ENCODE results near the gene GLIS2. TPM values are rescaled to one million over a fixed set of nuclear protein-coding genes. Genes with fewer than 3 reads are reported as not detected.

The GLIS2 gene
- total and polyA plus RNA-seq, 2 of the 4 experiments (the other 2 are of a cell fraction) = 0.36 to 8.4 TPM

DNA sequence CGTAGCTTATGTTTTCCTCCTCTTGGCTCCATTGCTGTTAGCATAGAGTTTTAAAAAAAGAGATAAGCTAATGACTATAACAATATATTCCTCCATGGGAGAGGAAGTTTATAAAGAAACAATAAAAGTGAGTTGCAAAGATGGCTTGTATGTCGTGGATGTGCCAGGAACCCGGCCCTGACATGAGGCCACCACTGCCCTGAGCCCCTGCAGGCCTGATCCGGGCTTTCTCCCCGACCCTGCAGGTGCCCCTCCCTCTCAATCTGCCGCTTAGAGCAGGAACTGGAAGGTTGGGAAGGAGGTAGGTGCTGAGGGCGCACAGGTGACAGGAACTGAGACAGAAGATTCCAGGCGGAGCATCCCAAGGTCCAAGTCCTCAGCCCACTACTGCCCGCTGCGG, 23.6 kb downstream of the GLIS2 start:
- in situ Hi-C loops (cut with MboI; ENCODE audit: low sequenced_read_pairs) = loop anchor here (10.0 kb wide), 1 partner anchor 355 kb away; no protein-coding TSS in a partner anchor
- no peak overlapping the region for H3K23ac ChIP-seq (ENCODE audit: low read depth, low read length)
- peak overlapping the region; percentile 39 for H2AFZ ChIP-seq (replicated peaks; ENCODE audit: low read length, poor library complexity)
- peak overlapping the region; percentile 8 for H2BK5ac ChIP-seq (ENCODE audit: low read depth, low read length, poor library complexity, severe bottlenecking)
- H4K20me1 ChIP-seq (ENCODE audit: insufficient read depth, low read length) = peaks cover 52% of the 10 kb centered on the region
- 0 out of 2 replicates have a peak overlapping the region, but pooled peaks have one; percentile 10 for H3K9ac ChIP-seq (ENCODE audit: low read depth, low read length)
- ChIA-PET CTCF (no interaction called here), POLR2A (ENCODE audit: unreplicated experiment) (no interaction called here)
- peaks cover 28 to 65% of the 10 kb centered on the region in 2 experiments for H3K79me1 ChIP-seq (ENCODE audit: low read depth in 1 of 2, low read length in 2 of 2)
- no peak overlapping the region for H3K14ac ChIP-seq (replicated peaks; ENCODE audit: low read depth, low read length)
- WGBS, 2 experiments (ENCODE audit: extremely low coverage in 2 of 2, insufficient read length in 1 of 2) = no CpG with 5 or more reads among the region's 10 CpGs
- peaks cover 6% of the 10 kb centered on the region; the same call in 1 of the 2 replicates for H3K9me1 ChIP-seq (ENCODE audit: insufficient read depth, low read length)
- H3K56ac ChIP-seq (ENCODE audit: extremely low read depth, insufficient read depth, low read length) = no peak overlapping the region
- H3K27ac ChIP-seq (ENCODE audit: insufficient read depth, low read length) = no peak overlapping the region
- H4K8ac ChIP-seq (ENCODE audit: low read depth in 2 of 2, low read length in 2 of 2) = no peak overlapping the region
- no peak overlapping the region for H2BK20ac ChIP-seq (ENCODE audit: low read depth, low read length)
- no peaks in the 10 kb centered on the region for H3K9me3 ChIP-seq (ENCODE audit: control insufficient read depth, insufficient read depth, low read length)
- H2AK9ac ChIP-seq (replicated peaks; ENCODE audit: low read depth, low read length, poor library complexity) = peak overlapping the region; percentile 89
- no peak overlapping the region for H3K18ac ChIP-seq (ENCODE audit: low read depth, low read length)
- 0 out of 2 replicates have a peak overlapping the region, but pooled peaks have one; percentile 26 for H4K5ac ChIP-seq (ENCODE audit: low read depth, low read length)
- H3K4me2 ChIP-seq (ENCODE audit: low read depth, low read length) = no peak overlapping the region
- no peak for ATAC-seq (ENCODE audit: low read depth)
- no peak overlapping the region for H3K4ac ChIP-seq (ENCODE audit: low read depth, low read length)
- H3K27me3 ChIP-seq (ENCODE audit: control insufficient read depth, insufficient read depth, low read length) = no peaks in the 10 kb centered on the region
- H3K4me1 ChIP-seq (ENCODE audit: control insufficient read depth, insufficient read depth, low read length) = peaks cover 7% of the 10 kb centered on the region; the same call in 1 of the 2 replicates
- H2BK120ac ChIP-seq (ENCODE audit: low read depth, low read length) = no peak overlapping the region
- TF ChIP-seq POLR2A (IDR thresholded peaks at IDR 0.05; ENCODE audit: low read depth, low read length) (no peak), RCOR1 (IDR thresholded peaks at IDR 0.05; ENCODE audit: insufficient replicate concordance, low read length) (no peak), MAZ (IDR thresholded peaks at IDR 0.05; ENCODE audit: borderline replicate concordance, low read depth, low read length) (no peak), RAD21 (IDR thresholded peaks at IDR 0.05; ENCODE audit: low read length) (no peak), MAFK (IDR thresholded peaks at IDR 0.05; ENCODE audit: low read depth, low read length) (no peak), SMC3 (IDR thresholded peaks at IDR 0.05; ENCODE audit: low read depth, low read length) (no peak), CHD1 (IDR thresholded peaks at IDR 0.05; ENCODE audit: low read depth, low read length) (no peak), MXI1 (IDR thresholded peaks at IDR 0.05; ENCODE audit: borderline replicate concordance, low read depth, low read length) (no peak)
- TF ChIP-seq, protein P1, sequence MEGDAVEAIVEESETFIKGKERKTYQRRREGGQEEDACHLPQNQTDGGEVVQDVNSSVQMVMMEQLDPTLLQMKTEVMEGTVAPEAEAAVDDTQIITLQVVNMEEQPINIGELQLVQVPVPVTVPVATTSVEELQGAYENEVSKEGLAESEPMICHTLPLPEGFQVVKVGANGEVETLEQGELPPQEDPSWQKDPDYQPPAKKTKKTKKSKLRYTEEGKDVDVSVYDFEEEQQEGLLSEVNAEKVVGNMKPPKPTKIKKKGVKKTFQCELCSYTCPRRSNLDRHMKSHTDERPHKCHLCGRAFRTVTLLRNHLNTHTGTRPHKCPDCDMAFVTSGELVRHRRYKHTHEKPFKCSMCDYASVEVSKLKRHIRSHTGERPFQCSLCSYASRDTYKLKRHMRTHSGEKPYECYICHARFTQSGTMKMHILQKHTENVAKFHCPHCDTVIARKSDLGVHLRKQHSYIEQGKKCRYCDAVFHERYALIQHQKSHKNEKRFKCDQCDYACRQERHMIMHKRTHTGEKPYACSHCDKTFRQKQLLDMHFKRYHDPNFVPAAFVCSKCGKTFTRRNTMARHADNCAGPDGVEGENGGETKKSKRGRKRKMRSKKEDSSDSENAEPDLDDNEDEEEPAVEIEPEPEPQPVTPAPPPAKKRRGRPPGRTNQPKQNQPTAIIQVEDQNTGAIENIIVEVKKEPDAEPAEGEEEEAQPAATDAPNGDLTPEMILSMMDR (conservative IDR thresholded peaks at IDR 0.05; ENCODE audit: low read depth, low read length) = no peak
- DNase-seq = no peak
- no peak overlapping the region for H4K91ac ChIP-seq (ENCODE audit: insufficient read depth, low read depth, low read length)
- no peak overlapping the region for H2BK15ac ChIP-seq (ENCODE audit: low read depth, low read length)
- intact Hi-C loops (cut with micrococcal nuclease) = no loop called here
- BruUV-seq (replicated peaks) = no TSS peak
- dilution Hi-C loops (cut with HindIII; ENCODE audit: low sequenced_read_pairs, unreplicated experiment) = no loop called here
- H3K4me3 ChIP-seq (ENCODE audit: insufficient read depth, low read depth, low read length) = no peak overlapping the region
- H2AK5ac ChIP-seq (ENCODE audit: low read depth, low read length) = peak overlapping the region; percentile 9; the same call in 1 of the 2 replicates
- H3K36me3 ChIP-seq (ENCODE audit: control insufficient read depth, insufficient read depth, low read length) = peaks cover 40% of the 10 kb centered on the region

Data from IMR-90 (cell line).